ENCODE results near the gene CRB1. TPM values are rescaled to one million over a fixed set of nuclear protein-coding genes. Genes with fewer than 3 reads are reported as not detected.

The CRB1 gene
- total RNA-seq, 1 experiment from 2014 or later: not detected

- Histone ChIP-seq H3K23me2 (ENCODE audit: insufficient read length, low read depth, low read length, poor library complexity, severe bottlenecking) (no peaks in the 10 kb centered on the region), H3K14ac (ENCODE audit: insufficient read depth, low read length) (no peak overlapping the region), H4K8ac (replicated peaks; ENCODE audit: insufficient read length, low read depth, low read length) (no peak overlapping the region), H3K56ac (ENCODE audit: insufficient read length, low read depth, low read length) (no peak overlapping the region), H3K79me1 (ENCODE audit: insufficient read depth, low read depth, low read length, poor library complexity, severe bottlenecking) (no peaks in the 10 kb centered on the region), H2BK120ac (ENCODE audit: low read depth, low read length, poor library complexity, severe bottlenecking) (no peak overlapping the region), H2AFZ (ENCODE audit: low read length) (no peak overlapping the region), H3K79me2 (ENCODE audit: insufficient read depth, low read length) (no peaks in the 10 kb centered on the region), H2BK5ac (ENCODE audit: insufficient read length, low read length) (no peak overlapping the region), H3K23ac (ENCODE audit: insufficient read length, low read depth, low read length) (no peak overlapping the region), H3K9me3 (ENCODE audit: control insufficient read depth, low read depth, low read length) (no peaks in the 10 kb centered on the region), H3K4me1 (ENCODE audit: insufficient read depth, low read length) (no peaks in the 10 kb centered on the region), H3K18ac (ENCODE audit: insufficient read length, low read depth, low read length) (no peak overlapping the region), H3K4ac (ENCODE audit: low read depth, low read length) (no peak overlapping the region), H2BK12ac (ENCODE audit: insufficient read length, low read depth, low read length) (no peak overlapping the region), H3K9ac (ENCODE audit: extremely low read depth, insufficient read length, low read length) (no peak overlapping the region), H3K27ac (ENCODE audit: insufficient read length, low read depth, low read length) (no peak overlapping the region), H3T11ph (ENCODE audit: low read length) (no peak overlapping the region), H4K20me1 (ENCODE audit: control insufficient read depth, insufficient read depth, insufficient read length) (no peaks in the 10 kb centered on the region), H3K4me2 (ENCODE audit: insufficient read depth, insufficient read length, low read length) (no peak overlapping the region), H2AK5ac (ENCODE audit: insufficient read length, low read length) (no peak overlapping the region), H2BK15ac (ENCODE audit: low read depth, low read length) (no peak overlapping the region), H4K5ac (ENCODE audit: insufficient read length, low read depth, low read length) (no peak overlapping the region), H4K91ac (ENCODE audit: insufficient read length, low read depth, low read length) (no peak overlapping the region), H3K27me3 (ENCODE audit: insufficient read depth, low read length) (no peaks in the 10 kb centered on the region), H2BK20ac (ENCODE audit: low read depth, low read length, poor library complexity, severe bottlenecking) (no peak overlapping the region)
- peaks cover 7% of the 10 kb centered on the region in 2 experiments for H3K4me1 Mint-ChIP-seq
- no peaks in the 10 kb centered on the region for H3K27me3 Mint-ChIP-seq (ENCODE audit: low read depth)
- no peak for TF ChIP-seq CTCF (conservative IDR thresholded peaks at IDR 0.05)
- H3K36me3 Mint-ChIP-seq (ENCODE audit: insufficient read depth in 1 of 3, low read depth in 3 of 3): no peaks in the 10 kb centered on the region
- H3K27ac Mint-ChIP-seq: no peak overlapping the region; a peak in 1 of 7 replicates
- WGBS (ENCODE audit: extremely low coverage, insufficient read length, low lambda C conversion rate): no CpG with 5 or more reads among the region's 4 CpGs
- no peak for DNase-seq
- no peak overlapping the region for H3K4me3 Mint-ChIP-seq
- H3K9me3 Mint-ChIP-seq: no peaks in the 10 kb centered on the region
Observed at GRCh38 chr1:197252973-197253372, 15.1 kb upstream of the CRB1 start.
